Measurements from ENCODE around the gene PER3. TPM values are rescaled to one million over a fixed set of nuclear protein-coding genes. Genes with fewer than 3 reads are reported as not detected.

Gene PER3
- total RNA-seq, 2 experiments from 2014 or later = 0.97 to 1.2 TPM

DNA sequence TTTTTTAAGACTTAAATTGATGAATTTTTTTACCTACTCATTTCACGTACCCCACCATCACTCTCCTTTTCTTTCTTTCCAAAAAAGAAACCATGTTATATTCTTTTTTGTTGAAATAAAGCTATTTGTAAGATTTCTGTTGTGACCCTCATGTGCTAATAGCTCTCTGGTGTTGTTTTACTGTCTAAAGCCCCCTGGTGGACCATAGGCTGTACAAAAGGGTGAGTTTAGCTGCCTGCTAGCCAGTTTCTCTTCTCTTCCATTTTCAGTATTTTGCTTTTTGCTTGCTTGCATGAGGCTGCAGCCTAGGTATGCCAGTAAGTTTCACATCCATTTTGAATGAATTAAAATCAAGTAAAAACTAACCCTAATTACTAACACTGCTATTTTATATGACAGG lies 28.6 kb upstream of the PER3 start:
- Mint-ChIP-seq H3K36me3 (ENCODE audit: low read depth) (no peaks in the 10 kb centered on the region), H3K27ac (no peak overlapping the region), H3K4me3 (no peak overlapping the region), H3K27me3 (ENCODE audit: low read depth) (peaks cover 4% of the 10 kb centered on the region), H3K4me1 (ENCODE audit: low read depth) (peaks cover 30% of the 10 kb centered on the region), H3K9me3 (ENCODE audit: insufficient read depth) (no peaks in the 10 kb centered on the region)
- DNase-seq (peak; percentile 26), ATAC-seq (peak; percentile 60)
- CTCF ChIA-PET = interaction anchor here (0.9 to 10.7 kb wide), 5 partner anchors 10 to 160 kb away, joined by 3 to 515 read pairs (median 5); no protein-coding TSS in a partner anchor
- POLR2A ChIA-PET = no interaction called here

DNA sequence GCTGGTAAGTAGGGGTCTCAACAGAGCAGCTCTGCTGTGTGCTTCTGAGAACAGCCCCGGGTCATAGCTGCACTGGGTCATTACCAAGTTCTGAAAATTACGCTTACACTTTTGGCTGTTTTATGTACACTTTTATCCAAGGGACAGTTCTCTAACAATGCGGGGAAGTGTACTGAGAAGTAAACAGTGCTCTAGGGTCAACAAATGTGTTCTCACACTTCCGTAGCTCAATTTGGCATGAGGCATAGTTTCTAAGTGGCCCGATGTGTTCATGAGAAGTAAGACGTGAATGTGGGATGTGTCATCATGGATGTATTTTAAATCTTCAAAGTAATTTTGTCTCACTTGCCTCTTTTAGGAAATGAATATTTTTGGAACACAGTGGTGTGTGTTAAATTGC lies 23.8 kb upstream of the PER3 start:
- ChIA-PET CTCF (interaction anchor here (0.7 to 3.6 kb wide), 2 partner anchors 92 to 142 kb away, joined by 3 to 21 read pairs; no protein-coding TSS in a partner anchor), POLR2A (no interaction called here)
- no peak overlapping the region for H3K4me3 Mint-ChIP-seq

DNA sequence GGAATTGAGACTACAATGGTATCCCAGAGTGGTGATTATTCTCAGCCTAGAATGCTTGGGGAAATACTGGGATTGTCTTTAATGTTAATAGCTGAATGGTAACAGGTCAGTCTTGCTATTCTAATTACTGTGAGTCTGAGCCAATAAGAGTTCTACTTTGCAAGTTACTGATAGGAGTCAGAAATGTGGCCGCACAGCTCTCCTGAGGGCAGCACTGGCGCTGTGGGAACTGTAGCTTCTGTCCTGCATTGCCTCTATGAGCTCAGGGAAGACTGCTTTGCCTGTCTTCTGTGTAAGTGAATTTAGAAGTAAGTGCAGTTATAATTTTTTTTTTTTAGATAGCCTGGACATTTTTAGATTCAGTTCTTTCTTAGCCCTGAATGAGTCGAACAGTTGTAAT lies 23.0 kb upstream of the PER3 start:
- no peak for ATAC-seq

More for the DNA sequence above, 23.8 kb upstream of the PER3 start:
- Mint-ChIP-seq H3K9me3 (ENCODE audit: insufficient read depth) (no peaks in the 10 kb centered on the region), H3K4me1 (ENCODE audit: low read depth) (peaks cover 2% of the 10 kb centered on the region), H3K36me3 (ENCODE audit: low read depth) (no peaks in the 10 kb centered on the region), H3K27me3 (ENCODE audit: low read depth) (peaks cover 14% of the 10 kb centered on the region), H3K27ac (no peak overlapping the region)
- DNase-seq (no peak), ATAC-seq (no peak)

DNA sequence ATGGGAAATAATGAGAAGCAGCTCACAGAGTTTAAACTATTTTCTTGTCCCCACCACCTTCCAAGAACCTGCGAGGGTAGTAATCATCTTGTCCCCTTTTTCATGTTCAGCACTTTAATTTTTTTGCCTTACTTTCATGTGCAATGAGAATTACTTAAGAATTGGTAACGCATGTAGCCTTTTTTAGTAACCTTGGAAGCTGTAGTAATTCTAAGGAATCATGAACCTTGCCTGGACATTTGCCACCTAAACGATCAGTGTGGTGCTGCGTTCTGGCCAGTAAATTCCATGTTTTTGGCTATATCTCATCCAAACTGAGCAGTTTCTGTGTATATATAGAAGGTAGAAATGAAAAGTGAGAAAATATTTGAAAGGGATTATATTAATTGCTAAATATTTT lies 16.9 kb upstream of the PER3 start:
- CTCF ChIA-PET = interaction anchor here (1.0 to 9.9 kb wide), 2 partner anchors 14 to 98 kb away, joined by 3 to 115 read pairs; no protein-coding TSS in a partner anchor
- no peak for DNase-seq
- Mint-ChIP-seq H3K4me3 (no peak overlapping the region), H3K36me3 (ENCODE audit: low read depth) (peaks cover under 1% of the 10 kb centered on the region), H3K4me1 (ENCODE audit: low read depth) (peaks cover 7% of the 10 kb centered on the region), H3K27me3 (ENCODE audit: low read depth) (peaks cover 38% of the 10 kb centered on the region), H3K27ac (no peak overlapping the region), H3K9me3 (ENCODE audit: insufficient read depth) (no peaks in the 10 kb centered on the region)
- POLR2A ChIA-PET = no interaction called here
- no peak for ATAC-seq

More for the DNA sequence above, 23.0 kb upstream of the PER3 start:
- Mint-ChIP-seq H3K4me1 (ENCODE audit: low read depth) (no peaks in the 10 kb centered on the region), H3K4me3 (no peak overlapping the region), H3K9me3 (ENCODE audit: insufficient read depth) (no peaks in the 10 kb centered on the region), H3K27me3 (ENCODE audit: low read depth) (peaks cover 12% of the 10 kb centered on the region), H3K36me3 (ENCODE audit: low read depth) (no peaks in the 10 kb centered on the region), H3K27ac (no peak overlapping the region)
- CTCF ChIA-PET = interaction anchor here (3.6 to 9.9 kb wide), 2 partner anchors 8 to 93 kb away, joined by 21 to 115 read pairs; no protein-coding TSS in a partner anchor
- no peak for DNase-seq
- POLR2A ChIA-PET = interaction anchor here (0.6 to 1.1 kb wide), 2 partner anchors 11 to 77 kb away, joined by 3 to 4 read pairs; no protein-coding TSS in a partner anchor

DNA sequence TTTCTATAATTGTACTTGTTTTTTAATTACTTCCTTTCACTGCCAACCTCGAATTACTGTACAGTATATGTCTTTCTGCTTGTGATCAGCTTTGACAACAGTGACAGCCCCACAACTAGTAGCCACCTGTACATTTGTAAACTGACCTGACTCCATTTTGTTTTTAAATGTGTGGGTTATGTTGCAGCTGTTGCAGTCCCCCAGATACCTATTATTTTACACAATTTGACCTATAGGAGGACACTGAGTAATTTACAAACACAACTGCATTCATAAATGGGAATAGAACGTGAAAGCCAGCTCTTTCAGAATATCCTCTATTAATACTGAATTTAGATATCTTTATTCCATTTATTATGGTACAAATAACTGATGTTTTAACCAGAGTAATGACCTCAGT lies 15.5 kb upstream of the PER3 start:
- ChIA-PET POLR2A (no interaction called here), CTCF (interaction anchor here (1.8 to 9.9 kb wide), 3 partner anchors 15 to 101 kb away, joined by 6 to 115 read pairs (median 12); no protein-coding TSS in a partner anchor)
- Mint-ChIP-seq H3K27me3 (ENCODE audit: low read depth) (peaks cover 31% of the 10 kb centered on the region), H3K4me3 (no peak overlapping the region), H3K9me3 (ENCODE audit: insufficient read depth) (no peaks in the 10 kb centered on the region), H3K27ac (no peak overlapping the region), H3K4me1 (ENCODE audit: low read depth) (peaks cover 20% of the 10 kb centered on the region), H3K36me3 (ENCODE audit: low read depth) (peaks cover 9% of the 10 kb centered on the region)
- ATAC-seq = no peak
- no peak for DNase-seq

DNA sequence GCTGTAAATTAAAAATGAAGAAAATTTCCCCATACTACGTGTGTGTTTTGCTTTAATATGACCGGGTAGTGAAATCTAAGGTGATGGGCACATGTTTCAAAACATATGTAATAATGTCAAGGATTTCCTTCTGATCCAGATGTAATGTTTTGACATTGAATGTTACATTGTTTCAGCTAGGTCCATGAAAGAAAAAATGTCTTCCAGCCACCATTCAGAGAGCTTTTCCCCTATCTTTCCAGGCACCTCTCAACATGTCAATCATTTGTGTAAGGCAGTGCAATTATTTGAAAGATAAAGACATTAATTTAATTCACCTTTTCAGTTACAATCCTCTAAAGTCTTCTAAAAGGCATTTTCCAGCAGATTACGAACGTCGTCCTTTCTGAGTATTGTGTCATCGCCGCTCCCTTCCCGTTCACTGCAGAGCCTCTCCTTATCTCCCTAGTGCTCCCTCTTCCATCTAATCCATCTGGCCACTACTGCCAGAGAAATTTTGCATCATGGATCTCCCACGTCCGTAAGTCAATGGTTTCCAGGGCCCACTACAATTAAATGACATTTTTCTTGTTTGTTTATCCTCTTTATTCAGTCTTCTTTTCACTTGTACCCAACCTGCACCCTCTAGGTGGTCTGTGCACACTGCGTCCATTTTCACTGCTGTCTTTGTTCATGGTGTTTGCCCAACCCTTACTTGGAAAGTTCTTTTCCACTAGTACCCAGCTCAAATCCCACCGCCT lies 14.2 kb upstream of the PER3 start:
- ChIA-PET POLR2A (no interaction called here), CTCF (interaction anchor here (1.8 to 9.9 kb wide), 3 partner anchors 17 to 102 kb away, joined by 6 to 115 read pairs (median 12); no protein-coding TSS in a partner anchor)
- Mint-ChIP-seq H3K36me3 (ENCODE audit: low read depth) (peaks cover 15% of the 10 kb centered on the region), H3K4me1 (ENCODE audit: low read depth) (peaks cover 27% of the 10 kb centered on the region), H3K27ac (no peak overlapping the region), H3K27me3 (ENCODE audit: low read depth) (peaks cover 28% of the 10 kb centered on the region), H3K4me3 (no peak overlapping the region), H3K9me3 (ENCODE audit: insufficient read depth) (no peaks in the 10 kb centered on the region)
- ATAC-seq (no peak), DNase-seq (no peak)

DNA sequence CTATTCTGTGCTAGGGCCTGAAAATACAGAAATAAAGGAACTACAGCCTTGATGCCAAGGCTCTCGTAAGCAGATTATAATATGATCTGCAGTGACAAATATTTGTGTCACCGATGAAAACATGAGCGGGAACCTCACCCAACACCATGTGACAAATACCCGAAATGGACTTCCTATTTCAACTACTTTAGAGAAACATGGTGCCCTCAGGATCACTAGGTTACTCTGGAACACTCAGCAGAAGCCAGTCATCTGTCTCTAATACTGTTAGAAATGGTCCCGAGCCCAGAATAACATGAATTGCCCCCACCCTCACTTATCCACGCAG lies 13.5 kb upstream of the PER3 start:
- ATAC-seq (no peak), DNase-seq (no peak)
- Mint-ChIP-seq H3K4me1 (ENCODE audit: low read depth) (peaks cover 29% of the 10 kb centered on the region), H3K27me3 (ENCODE audit: low read depth) (peaks cover 26% of the 10 kb centered on the region), H3K4me3 (peak overlapping the region; percentile 79), H3K36me3 (ENCODE audit: low read depth) (peaks cover 18% of the 10 kb centered on the region), H3K9me3 (ENCODE audit: insufficient read depth) (no peaks in the 10 kb centered on the region), H3K27ac (peak overlapping the region; percentile 81)
- POLR2A ChIA-PET = interaction anchor here (0.5 kb wide), 1 partner anchor 137 kb away, joined by 3 read pairs; no protein-coding TSS in a partner anchor
- CTCF ChIA-PET = interaction anchor here (1.1 to 1.3 kb wide), 2 partner anchors 18 to 45 kb away, joined by 3 to 5 read pairs; no protein-coding TSS in a partner anchor

DNA sequence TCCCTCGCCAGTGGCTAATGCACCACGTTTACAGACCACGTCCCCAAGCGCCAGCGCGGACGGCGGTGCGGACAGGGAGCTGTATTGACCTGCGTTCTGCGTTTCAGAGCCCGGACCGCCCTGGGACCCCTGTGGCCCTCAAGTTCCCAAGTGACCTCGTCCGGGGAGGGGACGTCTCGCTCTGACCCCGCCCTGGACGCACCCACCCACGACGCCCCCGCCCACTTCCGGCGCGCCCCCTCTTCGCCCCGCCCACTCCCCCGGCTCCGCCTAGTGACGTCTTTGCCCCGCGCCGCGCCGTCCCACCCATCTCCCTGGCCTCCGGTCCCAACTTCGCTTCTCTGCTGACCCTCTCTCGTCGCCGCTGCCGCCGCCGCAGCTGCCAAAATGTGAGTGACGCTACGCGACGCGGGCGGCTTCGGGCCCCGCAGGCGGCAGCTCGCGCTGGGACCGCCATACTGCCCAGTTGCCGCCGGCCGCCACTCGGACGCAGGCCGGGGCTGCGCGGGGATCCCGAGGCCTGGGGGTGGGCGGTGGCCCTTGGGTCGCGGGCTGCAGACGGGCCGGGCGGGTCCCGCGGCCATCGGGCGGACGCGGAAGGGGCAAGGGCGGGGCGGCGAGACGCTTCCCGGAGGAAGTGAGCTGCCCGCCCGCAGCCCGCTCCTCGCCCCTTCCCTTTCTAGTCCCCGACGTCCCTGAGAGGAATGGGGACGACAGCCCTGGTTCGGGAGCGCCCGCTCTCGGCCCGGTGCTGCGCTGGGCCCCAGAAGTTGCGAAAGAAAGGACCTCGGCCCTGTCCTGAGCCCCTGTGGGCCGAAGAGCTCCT lies 12.9 kb upstream of the PER3 start, which contains the start of gene VAMP3:
Gene VAMP3, plus strand, starts transcription at position 300 of the 826 bp plus-strand sequence. Its CDS starts 88 bp downstream, at position 388.
- ChIA-PET CTCF (interaction anchor here (0.9 to 1.3 kb wide), 3 partner anchors 10 to 44 kb away, joined by 3 to 5 read pairs (median 3); no protein-coding TSS in a partner anchor), POLR2A (interaction anchor here (0.5 to 1.5 kb wide), 4 partner anchors 9 to 149 kb away, joined by 3 to 7 read pairs (median 4); no protein-coding TSS in a partner anchor)
- peaks cover 22% of the 10 kb centered on the region for H3K36me3 Mint-ChIP-seq (ENCODE audit: low read depth)
- ATAC-seq (peak; percentile 94), DNase-seq (peak; percentile 89)
- H3K27me3 Mint-ChIP-seq (ENCODE audit: low read depth) = peaks cover 25% of the 10 kb centered on the region
- peaks cover 29% of the 10 kb centered on the region for H3K4me1 Mint-ChIP-seq (ENCODE audit: low read depth)
- H3K27ac Mint-ChIP-seq = peak within 1 kb of the TSS; percentile 84
- peak within 1 kb of the TSS; percentile 83 for H3K4me3 Mint-ChIP-seq
- no peaks in the 10 kb centered on the region for H3K9me3 Mint-ChIP-seq (ENCODE audit: insufficient read depth)

DNA sequence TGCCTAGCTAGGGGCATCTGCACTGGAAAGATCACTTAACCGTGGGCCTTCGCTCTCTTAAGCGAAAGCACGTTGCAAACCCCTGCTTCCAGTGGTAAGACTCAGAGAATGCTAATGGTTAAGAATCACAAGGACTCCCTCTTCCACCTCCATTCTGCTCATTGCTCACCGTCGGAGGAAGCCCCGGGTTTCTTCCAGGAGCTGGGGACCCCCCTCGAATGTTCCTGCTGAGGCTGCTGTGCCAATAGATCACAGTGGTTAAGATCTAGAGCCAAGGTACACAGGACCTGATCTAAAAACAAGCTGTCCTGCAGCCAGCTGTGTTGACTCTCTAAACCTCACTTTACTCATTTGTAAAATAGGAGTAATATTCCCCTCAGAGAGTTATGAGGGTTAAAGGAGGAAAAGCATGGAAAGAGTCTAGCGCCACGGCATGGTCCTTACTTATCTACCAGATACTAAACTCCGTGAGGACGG lies 12.2 kb upstream of the PER3 start:
- peak overlapping the region; percentile 83 for H3K4me3 Mint-ChIP-seq
- DNase-seq = no peak
- ChIA-PET CTCF (interaction anchor here (0.6 to 1.3 kb wide), 4 partner anchors 9 to 104 kb away, joined by 3 to 5 read pairs (median 3); no protein-coding TSS in a partner anchor), POLR2A (interaction anchor here (0.6 to 1.5 kb wide), 3 partner anchors 9 to 148 kb away, joined by 3 to 7 read pairs (median 4); no protein-coding TSS in a partner anchor)
- H3K27me3 Mint-ChIP-seq (ENCODE audit: low read depth) = peaks cover 20% of the 10 kb centered on the region
- no peak for ATAC-seq
- peaks cover 27% of the 10 kb centered on the region for H3K36me3 Mint-ChIP-seq (ENCODE audit: low read depth)
- H3K27ac Mint-ChIP-seq = peak overlapping the region; percentile 84
- no peaks in the 10 kb centered on the region for H3K9me3 Mint-ChIP-seq (ENCODE audit: insufficient read depth)
- H3K4me1 Mint-ChIP-seq (ENCODE audit: low read depth) = peaks cover 29% of the 10 kb centered on the region

DNA sequence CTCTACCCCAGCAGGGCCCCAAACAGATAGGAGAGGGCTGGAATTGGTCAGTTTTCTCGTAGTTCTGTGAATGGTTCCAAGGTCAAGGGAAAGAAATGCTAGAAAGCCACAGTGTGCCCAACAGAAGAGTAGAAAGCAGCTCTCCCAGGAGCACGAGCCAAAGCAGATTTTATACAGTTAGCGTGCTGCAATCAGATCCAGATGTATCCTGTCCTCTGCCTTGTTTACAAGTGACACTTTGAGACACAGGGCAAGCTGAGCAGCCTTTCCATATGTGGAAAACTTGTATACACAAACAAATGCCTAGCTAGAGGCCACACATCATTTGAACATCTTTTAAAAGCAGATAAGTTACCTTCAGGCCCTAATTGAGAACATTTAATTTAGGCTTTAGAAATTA lies 6.5 kb upstream of the PER3 start:
- DNase-seq (no peak), ATAC-seq (no peak)
- POLR2A ChIA-PET = no interaction called here
- Mint-ChIP-seq H3K4me3 (no peak overlapping the region), H3K36me3 (ENCODE audit: low read depth) (peaks cover 45% of the 10 kb centered on the region), H3K9me3 (ENCODE audit: insufficient read depth) (no peaks in the 10 kb centered on the region), H3K4me1 (ENCODE audit: low read depth) (peaks cover 38% of the 10 kb centered on the region), H3K27ac (no peak overlapping the region), H3K27me3 (ENCODE audit: low read depth) (no peaks in the 10 kb centered on the region)
- CTCF ChIA-PET = no interaction called here

DNA sequence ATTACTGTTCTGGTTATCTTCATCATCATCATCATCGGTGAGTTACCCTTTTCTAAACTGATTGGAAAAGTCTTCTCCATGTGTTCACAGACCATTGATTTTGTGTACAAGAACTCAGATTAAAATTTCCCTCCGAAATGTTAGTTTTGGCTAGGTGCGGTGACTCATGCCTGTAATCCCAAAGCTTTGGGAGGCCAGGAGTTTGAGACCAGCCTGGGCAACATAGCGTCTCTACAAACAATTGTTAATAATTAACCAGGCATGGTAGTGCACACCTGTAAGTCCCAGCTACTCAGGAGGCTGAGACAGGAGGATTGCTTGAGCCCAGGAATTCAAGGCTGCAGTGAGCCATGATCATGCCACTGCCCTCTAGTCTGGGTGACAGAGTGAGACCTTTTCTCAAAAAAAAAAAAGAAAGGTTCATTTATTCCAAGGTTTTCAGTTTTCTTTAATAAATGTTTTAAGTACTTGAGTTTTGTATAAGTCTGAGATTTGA lies 5.9 kb upstream of the PER3 start:
- H3K4me3 Mint-ChIP-seq = no peak overlapping the region

More for the DNA sequence above, 5.9 kb upstream of the PER3 start:
- H3K27me3 Mint-ChIP-seq (ENCODE audit: low read depth) = no peaks in the 10 kb centered on the region
- peaks cover 44% of the 10 kb centered on the region for H3K36me3 Mint-ChIP-seq (ENCODE audit: low read depth)
- no peak for DNase-seq
- no peak for ATAC-seq
- CTCF ChIA-PET = interaction anchor here (1.1 kb wide), 1 partner anchor 25 kb away, joined by 4 read pairs; no protein-coding TSS in a partner anchor
- H3K27ac Mint-ChIP-seq = no peak overlapping the region
- H3K9me3 Mint-ChIP-seq (ENCODE audit: insufficient read depth) = no peaks in the 10 kb centered on the region
- POLR2A ChIA-PET = no interaction called here
- H3K4me1 Mint-ChIP-seq (ENCODE audit: low read depth) = peaks cover 38% of the 10 kb centered on the region
